Right lobe of liver (tissue), 4 donors: ENCODE data around the gene VPS35L.
"Not testable (repeated sequence)": the region's sequence is repeated elsewhere in the genome, so short reads cannot be mapped to it uniquely, and the experiment has no call there.

Experiments used
- CTCF ChIP-seq, 4 donors: fragments of 200-600 bp in 3 of 4; fragments of 450-650 bp in 1 of 4; IDR thresholded peaks; one replicate each; pipeline versions ENCODE4 v1.5.1 to v1.8.0; 2016 to 2022; ENCODE audit warnings: antibody characterized with exemption in 4 of 4, mild to moderate bottlenecking in 2 of 4
- POLR2A ChIP-seq: fragments of 450-650 bp; IDR thresholded peaks from one replicate; pipeline ENCODE4 v1.6.1; 2017; ENCODE audit warnings: antibody characterized with exemption, mild to moderate bottlenecking
- donor health status: DM: no; HTN: no; CAD: no.
- donor health status: DM: no; HTN: no; CAD: no.
- donor health status: DM: no; HTN: yes; CAD: no.

DNA sequence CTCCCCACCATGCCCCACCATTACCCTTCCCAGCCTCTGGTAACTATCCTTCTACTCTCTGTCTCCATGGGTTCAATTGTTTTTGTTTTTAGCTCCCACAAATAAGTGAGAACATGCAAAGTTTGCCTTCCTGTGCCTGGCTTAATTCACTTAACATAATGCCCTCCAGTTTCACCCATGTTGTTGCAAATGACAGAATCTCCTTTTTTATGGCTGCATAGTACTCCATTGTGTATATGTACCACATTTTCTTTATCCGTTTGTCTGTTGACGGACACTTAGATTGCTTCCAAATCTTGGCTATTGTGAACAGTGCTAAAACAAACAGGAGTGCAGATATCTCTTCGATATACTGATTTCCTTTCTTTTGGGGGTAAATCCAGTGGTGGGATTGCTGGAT is 109.8 kb downstream of the VPS35L start:
- TF ChIP-seq CTCF (IDR thresholded peaks at IDR 0.05); POLR2A: not testable (repeated sequence)
